Measurements from ENCODE around the gene SMPDL3A. TPM values are rescaled to one million over a fixed set of nuclear protein-coding genes. Genes with fewer than 3 reads are reported as not detected.
A peak's percentile ranks its signal among the peaks of the same experiment; 100 is the strongest.

Gene SMPDL3A
- total RNA-seq, 1 experiment from 2014 or later = 59.4 TPM

DNA sequence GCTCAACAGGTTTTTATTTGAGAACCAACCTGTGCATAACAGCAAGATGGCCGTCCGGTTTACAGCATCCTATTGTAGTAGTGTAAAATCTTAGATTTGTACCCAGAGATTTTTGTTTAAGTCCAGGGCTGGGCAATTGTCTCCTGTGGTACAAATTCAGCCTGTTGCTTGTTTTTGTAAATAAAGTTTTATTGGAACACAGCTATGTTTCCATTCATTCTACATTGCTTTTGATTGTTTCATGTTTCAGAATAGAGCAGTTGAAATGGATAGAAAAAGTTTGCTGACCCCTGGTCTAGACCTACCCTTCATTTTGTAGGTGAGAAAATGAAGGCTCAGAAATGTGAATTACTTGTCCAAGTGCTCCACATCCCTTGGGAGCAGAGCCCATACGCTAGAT, 8.5 kb downstream of the SMPDL3A start:
- DNase-seq (ENCODE audit: low read depth, low spot score) = no peak
- in situ Hi-C loops (cut with HindIII; ENCODE audit: low pct_unique_long_range_greater_than_20kb, low sequenced_read_pairs) = no loop called here

DNA sequence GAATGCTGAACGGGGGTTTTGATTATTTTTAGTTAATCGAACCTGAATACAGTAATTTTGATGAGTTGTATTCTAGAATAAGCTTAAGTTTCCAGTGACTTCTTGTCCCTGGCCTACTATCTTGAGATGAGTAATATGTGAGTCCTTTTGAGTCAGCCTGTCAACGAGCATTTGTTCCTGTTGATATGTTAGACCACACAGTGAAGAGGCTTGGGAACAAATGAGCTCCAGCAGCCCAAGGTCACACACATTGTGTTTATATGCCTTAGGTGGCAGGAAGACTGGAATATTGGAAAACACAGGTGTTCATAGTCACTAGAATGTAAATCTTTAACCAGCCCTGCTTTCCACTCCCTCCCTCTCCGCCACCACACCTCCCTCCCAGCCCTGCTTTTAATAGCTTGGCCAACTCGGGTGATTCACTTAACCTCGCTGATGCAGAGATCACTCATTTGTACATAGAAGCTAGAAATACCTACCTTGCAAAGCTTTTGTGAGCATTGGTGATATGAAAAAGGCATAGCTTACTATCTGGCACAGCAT, 9.1 kb downstream of the SMPDL3A start:
- no peak for DNase-seq (ENCODE audit: low read depth, low spot score)
- in situ Hi-C loops (cut with HindIII; ENCODE audit: low pct_unique_long_range_greater_than_20kb, low sequenced_read_pairs) = no loop called here

DNA sequence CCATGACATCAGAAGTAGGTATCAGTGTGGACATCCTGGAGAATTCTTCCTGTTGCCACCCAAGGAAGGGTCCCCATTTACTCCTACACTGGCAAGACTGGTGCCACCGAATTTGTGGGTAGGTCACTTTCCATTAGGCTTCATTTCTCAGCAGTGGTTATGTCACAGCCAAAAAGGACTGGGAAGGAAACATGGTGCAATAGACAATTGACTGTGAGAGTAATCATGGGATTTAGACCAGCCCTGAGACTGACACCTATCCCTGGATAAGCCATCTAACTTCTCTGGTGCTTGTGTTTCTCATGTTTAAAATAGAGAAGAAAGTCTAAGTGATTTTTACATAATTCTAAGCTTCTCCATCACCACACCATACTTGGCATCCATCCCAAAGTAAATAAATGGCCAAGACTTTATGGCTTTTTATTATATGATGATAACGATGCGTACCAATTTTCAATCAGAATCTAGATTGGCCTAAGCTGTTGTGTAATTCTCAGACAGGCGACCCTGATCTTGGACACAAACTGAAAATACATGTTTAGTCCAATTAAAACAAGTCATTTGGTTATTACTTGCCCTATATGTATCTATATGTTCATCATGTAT, 10.2 kb downstream of the SMPDL3A start:
- DNase-seq (ENCODE audit: low read depth, low spot score) = no peak
- in situ Hi-C loops (cut with HindIII; ENCODE audit: low pct_unique_long_range_greater_than_20kb, low sequenced_read_pairs) = no loop called here

DNA sequence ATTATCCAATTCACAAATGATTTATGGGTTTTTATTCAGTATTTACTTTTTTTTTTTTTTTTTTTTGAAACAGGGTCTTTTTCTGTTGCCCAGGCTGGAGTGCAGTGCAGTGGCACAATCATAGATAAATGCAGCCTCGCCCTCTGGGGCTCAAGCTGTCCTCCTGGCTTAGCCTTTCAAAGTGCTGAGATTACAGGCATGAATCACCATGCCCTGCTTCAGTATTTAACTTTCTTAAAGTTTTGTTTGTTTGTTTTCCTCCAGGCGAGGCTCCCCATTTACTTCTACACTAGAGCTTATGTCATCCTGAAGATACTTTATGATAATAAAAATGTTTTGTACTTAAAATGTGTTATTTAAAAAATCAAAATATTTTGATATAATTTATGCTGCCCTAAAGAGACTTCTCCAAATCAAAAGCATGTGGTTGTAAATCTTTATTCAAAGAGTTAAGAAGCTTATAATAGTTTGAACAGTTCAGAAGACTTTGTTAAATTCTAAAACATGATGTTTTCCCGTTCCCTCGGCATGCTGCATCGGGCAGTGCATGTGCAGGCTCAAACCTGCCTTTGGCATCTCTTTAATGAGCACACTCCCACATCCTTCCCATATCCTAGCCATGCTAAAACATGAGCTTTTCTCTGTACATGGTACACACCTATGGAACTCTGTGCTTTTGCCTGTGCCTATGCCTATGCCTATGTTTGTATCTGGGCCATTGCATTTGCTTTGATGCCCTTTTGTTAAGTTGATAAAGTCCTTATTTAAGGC, 11.0 kb downstream of the SMPDL3A start:
- no peak for DNase-seq (ENCODE audit: low read depth, low spot score)
- in situ Hi-C loops (cut with HindIII; ENCODE audit: low pct_unique_long_range_greater_than_20kb, low sequenced_read_pairs) = no loop called here

DNA sequence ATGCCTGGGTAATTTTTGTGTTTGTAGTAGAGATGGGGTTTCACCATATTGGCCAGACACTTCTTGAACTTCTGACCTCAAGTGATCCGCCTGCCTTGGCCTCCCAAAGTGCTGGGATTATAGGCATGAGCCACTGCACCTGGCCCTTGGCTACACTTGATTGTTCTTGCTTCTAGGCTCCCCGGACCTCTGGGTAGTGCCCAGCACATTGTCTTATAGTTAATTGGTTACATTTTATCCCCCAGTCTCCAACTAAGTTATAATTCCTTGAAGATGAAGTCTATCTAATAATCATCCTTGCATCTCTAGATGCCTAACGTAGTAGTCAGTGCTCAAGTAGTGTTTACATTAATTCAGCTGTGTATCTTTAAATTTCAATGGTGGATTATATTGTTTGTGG, 11.8 kb downstream of the SMPDL3A start:
- in situ Hi-C loops (cut with HindIII; ENCODE audit: low pct_unique_long_range_greater_than_20kb, low sequenced_read_pairs) = no loop called here
- no peak for DNase-seq (ENCODE audit: low read depth, low spot score)

DNA sequence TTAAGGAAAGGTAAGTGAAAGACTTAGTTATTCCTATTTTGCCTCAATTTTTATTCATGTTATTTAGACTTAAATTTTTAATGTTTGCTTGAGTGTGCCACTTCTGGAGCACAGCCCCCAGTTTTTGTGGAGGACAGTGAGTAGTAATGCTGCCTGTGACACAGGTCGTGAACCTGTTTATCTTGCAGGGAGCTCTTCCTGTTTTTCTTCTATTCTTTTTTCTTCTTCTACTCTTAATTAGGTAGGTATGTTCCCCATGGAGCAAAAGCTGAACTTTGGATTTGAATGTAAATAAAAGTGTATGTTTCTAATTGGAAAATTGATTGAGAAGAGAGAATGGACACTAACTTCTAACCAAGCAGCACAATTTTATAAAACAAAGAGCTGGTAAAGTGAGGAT, 12.3 kb downstream of the SMPDL3A start:
- in situ Hi-C loops (cut with HindIII; ENCODE audit: low pct_unique_long_range_greater_than_20kb, low sequenced_read_pairs) = no loop called here
- DNase-seq (ENCODE audit: low read depth, low spot score) = no peak

DNA sequence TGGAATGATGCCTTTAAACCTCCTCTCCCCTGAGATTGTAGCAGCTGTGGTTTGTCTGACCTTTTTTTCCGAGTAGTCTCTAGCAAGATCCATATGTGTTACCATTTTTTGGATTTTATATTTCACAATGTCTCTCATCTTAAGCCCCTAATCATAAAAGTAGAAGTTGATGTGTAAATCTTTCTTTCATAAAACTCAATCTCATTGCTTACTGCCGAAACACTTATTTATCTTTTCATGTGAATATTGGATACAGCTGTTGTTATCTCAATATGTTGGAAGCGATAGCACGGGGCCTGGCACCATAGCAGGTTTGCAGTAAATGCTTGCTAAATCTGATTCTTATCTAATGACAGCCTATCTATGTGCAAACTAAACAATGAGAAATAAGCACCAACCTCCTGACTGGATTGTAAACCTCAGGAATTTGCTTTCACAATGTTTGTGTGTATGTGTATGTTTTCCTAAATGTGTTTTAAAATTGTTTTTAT, 14.2 kb downstream of the SMPDL3A start:
- in situ Hi-C loops (cut with HindIII; ENCODE audit: low pct_unique_long_range_greater_than_20kb, low sequenced_read_pairs) = no loop called here
- no peak for DNase-seq (ENCODE audit: low read depth, low spot score)

DNA sequence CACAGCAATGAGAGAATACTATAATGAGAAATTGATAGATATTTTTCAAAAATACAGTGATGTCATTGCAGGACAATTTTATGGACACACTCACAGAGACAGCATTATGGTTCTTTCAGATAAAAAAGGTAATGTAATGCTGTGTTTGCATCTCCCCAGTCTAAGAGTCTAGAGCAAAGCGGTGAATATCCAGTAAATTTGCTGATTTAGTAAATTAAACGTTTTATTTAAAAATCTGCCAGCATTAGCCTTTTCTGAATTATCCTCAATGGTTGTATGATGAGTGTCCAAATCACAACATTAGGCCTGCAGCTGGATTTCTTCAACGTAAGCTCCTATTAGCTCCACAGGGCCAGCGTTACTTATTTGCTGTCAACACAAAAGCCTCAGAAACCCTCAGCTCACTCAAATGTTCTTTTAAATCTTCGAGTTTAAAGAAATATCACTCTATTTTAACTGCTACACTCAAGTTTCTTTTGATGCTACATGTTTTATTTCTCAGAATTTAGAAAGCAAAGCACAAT, 16.0 kb downstream of the SMPDL3A start:
- in situ Hi-C loops (cut with HindIII; ENCODE audit: low pct_unique_long_range_greater_than_20kb, low sequenced_read_pairs) = no loop called here

DNA sequence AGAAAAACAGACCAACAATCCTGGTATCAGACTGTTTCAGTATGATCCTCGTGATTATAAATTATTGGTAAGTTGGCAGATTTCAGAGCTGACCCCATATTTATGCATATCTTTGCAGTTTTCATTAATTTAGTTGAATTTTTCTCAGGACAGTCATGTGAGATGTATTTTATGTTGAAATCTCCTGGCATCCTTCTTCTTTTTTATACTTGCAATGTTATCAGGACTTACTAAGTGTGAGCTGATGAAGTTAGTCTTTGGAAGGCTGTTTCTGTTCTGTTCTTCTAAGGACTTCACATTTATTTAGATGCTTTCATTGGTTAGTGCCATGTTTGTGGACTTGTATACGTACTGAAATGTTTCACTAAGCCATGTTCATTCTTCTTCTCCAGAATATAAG, 17.2 kb downstream of the SMPDL3A start:
- no peak for DNase-seq (ENCODE audit: low read depth, low spot score)
- in situ Hi-C loops (cut with HindIII; ENCODE audit: low pct_unique_long_range_greater_than_20kb, low sequenced_read_pairs) = no loop called here

More for the DNA sequence above, 16.0 kb downstream of the SMPDL3A start:
- no peak for DNase-seq (ENCODE audit: low read depth, low spot score)

DNA sequence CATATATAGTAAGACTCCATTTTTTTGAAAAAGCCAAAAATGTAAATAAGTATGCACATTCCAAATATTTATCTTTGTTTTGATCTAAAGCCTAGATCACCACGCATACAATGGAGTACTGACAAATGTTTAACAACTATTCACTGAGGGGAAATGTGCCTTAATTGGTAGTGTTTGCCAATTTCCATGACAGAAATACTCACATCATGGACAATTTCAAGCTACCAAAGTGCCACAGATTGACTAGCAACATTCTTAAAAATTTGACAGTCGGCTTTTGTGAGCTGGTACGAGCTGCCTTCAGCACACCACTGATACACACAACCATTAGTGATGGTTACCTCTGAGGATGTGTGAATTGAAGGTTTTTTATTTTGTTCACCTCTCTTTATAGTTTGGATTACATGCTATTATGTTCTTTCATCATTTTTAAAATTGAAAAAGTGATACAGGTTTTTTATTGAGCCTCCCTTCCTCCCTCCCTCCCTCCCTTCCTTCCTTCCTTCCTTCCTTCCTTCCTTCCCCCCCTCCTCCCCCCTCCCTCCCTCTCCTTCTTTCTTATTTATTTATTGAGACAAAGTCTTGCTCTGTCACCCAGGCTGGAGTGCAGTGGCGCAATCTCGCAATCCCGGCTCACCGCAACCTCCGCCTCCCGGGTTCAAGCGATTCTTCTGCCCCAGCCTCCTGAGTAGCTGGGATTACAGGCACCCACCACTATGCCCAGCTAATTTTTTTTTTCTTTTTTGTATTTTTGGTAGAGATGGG, 19.2 kb downstream of the SMPDL3A start:
- peak; percentile 78 for DNase-seq (ENCODE audit: low read depth, low spot score)
- in situ Hi-C loops (cut with HindIII; ENCODE audit: low pct_unique_long_range_greater_than_20kb, low sequenced_read_pairs) = no loop called here

DNA sequence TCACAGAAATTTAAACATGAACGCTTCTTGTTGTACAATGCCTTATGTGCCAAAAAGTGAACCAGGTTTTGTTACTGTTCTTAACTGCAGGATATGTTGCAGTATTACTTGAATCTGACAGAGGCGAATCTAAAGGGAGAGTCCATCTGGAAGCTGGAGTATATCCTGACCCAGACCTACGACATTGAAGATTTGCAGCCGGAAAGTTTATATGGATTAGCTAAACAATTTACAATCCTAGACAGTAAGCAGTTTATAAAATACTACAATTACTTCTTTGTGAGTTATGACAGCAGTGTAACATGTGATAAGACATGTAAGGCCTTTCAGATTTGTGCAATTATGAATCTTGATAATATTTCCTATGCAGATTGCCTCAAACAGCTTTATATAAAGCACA, 19.9 kb downstream of the SMPDL3A start:
- in situ Hi-C loops (cut with HindIII; ENCODE audit: low pct_unique_long_range_greater_than_20kb, low sequenced_read_pairs) = no loop called here
- DNase-seq (ENCODE audit: low read depth, low spot score) = peak; percentile 88

DNA sequence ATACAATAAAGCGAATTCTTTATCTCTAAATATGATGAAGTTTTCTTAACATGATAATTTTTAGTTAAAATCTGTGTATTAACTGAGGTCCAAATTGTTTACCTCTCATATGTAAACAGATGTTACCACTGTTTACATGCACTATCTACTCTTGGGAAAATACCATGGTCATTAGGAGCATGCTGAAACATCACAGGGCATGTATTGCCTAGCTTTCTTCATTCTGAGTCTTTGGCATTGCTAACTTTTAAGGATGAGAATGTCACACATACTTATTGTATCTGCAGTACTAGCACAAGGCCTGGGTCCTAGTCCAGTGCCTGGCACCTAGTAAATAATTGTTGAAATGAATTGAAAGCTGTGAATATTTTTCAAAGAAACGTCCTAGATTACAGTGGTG, 20.6 kb downstream of the SMPDL3A start:
- in situ Hi-C loops (cut with HindIII; ENCODE audit: low pct_unique_long_range_greater_than_20kb, low sequenced_read_pairs) = no loop called here
- no peak for DNase-seq (ENCODE audit: low read depth, low spot score)

DNA sequence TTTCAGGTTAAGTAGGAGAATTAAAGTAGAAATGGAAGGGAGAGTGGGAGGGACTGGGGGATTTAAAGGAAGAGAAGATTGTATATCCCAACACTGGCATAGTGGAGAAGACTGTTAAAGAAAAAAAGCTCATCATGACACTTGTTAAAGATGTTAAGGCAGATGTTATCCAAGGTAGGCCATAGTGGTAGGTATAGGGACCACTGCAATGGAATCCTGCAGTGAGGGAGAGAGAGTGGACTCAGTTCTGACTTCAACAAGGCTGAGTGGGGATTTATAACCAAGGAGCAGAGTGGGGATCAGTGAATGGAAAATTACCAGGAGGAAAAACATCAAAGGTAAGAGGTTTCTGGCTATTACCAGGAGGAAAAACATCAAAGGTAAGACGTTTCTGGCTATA, 21.1 kb downstream of the SMPDL3A start:
- no peak for DNase-seq (ENCODE audit: low read depth, low spot score)
- in situ Hi-C loops (cut with HindIII; ENCODE audit: low pct_unique_long_range_greater_than_20kb, low sequenced_read_pairs) = no loop called here

DNA sequence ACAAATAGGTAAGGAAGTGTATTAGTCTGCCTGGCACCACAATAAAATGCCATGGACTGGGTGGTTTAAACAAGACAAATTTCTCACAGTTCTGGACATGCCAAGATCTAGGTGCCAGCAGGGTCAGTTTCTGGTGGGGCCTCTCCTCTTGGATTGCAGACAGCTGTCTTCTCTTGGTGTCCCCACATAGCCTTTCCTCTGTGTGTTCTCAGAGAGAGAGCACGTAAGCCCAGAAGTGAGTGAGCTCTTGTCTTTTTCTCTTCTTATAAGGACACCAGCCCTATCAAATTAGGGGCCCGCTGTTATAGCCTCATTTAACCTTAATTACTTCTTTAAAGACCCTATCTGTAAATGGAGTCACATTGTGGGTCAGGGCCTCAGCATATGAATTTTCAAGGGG, 28.3 kb downstream of the SMPDL3A start:
- in situ Hi-C loops (cut with HindIII; ENCODE audit: low pct_unique_long_range_greater_than_20kb, low sequenced_read_pairs) = no loop called here
- no peak for DNase-seq (ENCODE audit: low read depth, low spot score)

DNA sequence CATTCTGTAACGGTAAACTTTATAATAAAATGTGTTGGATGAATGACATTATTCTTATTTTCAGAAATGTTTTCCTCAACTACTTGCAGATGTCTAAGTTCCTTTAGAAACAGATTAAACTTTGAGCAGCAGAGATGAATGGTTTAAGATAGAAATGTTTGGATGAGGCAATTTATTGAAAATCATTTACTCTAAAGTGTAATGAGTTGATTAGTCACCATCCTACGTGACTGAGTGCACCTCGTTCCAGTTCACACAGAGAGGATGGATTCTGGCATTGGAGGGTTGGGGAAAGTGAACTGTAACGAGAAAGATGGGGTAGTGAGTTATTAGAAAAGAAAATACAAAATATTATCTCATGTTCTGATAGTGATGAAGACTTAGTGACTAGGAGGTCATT, 28.7 kb downstream of the SMPDL3A start:
- in situ Hi-C loops (cut with HindIII; ENCODE audit: low pct_unique_long_range_greater_than_20kb, low sequenced_read_pairs) = no loop called here
- no peak for DNase-seq (ENCODE audit: low read depth, low spot score)

DNA sequence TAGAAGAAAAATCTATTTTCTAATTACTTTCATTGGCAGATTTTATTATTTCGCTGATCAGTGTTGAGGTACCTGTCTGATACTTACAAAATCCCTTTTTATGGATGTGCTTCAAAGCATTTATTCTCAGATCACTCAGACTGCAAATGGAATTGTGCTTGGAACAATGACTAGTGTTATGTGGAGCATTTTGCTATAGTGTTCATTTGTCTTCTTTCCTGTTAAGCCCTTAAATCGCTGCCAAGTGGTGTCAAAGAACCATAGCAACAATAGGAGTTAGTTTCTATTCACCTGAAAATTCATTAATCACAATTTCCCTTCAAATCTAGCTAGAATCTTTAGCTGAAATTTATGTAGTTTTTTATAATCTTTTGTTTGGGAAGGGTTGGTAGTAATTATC, 29.8 kb downstream of the SMPDL3A start:
- DNase-seq (ENCODE audit: low read depth, low spot score) = peak; percentile 25
- in situ Hi-C loops (cut with HindIII; ENCODE audit: low pct_unique_long_range_greater_than_20kb, low sequenced_read_pairs) = no loop called here

DNA sequence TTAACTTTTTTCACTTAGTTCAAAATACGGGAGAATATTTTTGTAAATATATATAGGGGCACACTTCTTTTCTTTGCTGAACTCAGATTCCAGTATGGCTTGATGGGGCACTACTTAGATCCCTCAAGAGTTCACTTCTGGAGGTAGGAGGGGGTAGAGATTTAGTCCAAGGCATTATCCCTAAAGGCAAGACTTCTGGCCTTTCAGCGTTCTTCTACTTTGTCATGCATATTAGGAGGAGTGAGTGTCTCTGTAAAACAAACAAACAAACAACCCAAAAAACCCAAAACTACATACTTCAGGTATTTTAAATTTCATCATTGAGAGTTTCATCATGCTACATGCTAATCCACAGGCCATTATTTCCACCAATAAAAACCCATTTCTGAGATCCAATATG, 32.0 kb downstream of the SMPDL3A start:
- no peak for DNase-seq (ENCODE audit: low read depth, low spot score)
- in situ Hi-C loops (cut with HindIII; ENCODE audit: low pct_unique_long_range_greater_than_20kb, low sequenced_read_pairs) = no loop called here

DNA sequence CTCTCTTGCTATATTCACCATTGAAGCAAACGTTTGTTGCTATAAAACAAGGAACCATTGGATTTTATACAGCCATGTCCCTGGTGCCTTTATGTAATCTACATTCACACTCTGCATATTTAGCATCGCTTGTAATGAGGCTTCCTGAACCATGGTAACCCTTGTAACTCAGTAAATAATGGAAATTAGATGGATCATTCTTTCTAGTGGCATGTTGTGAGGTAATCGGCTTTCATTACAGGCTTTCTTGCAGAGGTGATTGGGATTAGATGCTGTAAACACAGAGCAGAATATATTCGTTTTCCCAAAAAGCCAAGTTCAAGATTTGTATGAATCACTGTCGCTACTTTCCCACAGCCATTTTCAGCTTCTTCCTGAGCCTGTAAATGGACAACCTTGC, 36.1 kb downstream of the SMPDL3A start:
- no peak for DNase-seq (ENCODE audit: low read depth, low spot score)
- in situ Hi-C loops (cut with HindIII; ENCODE audit: low pct_unique_long_range_greater_than_20kb, low sequenced_read_pairs) = no loop called here

All from SK-MEL-5 (cell line).